Activated CD8-positive, alpha-beta T cell treated with anti-CD3 and anti-CD28 coated beads, Interleukin-2, amount 10 ng/mL, durations not matched to agents 7 days and 5 days (primary cell): ENCODE measurements around the gene RGS12. TPM values are rescaled to one million over a fixed set of nuclear protein-coding genes. Genes with fewer than 3 reads are reported as not detected.

Source experiments
- ATAC-seq: fragments of 150-1000 bp; cut with Tn5 transposase; one replicate; pipeline ENCODE4 v1.10.0; 2021; ENCODE audit warnings: moderate library complexity
- CTCF ChIA-PET: fragments of 350-600 bp; sonication (Branson Sonifier 250); formaldehyde crosslinking; loops from one replicate; lab custom pipeline; 2021; ENCODE audit warnings: antibody characterized with exemption; lab: Charles Lee
- POLR2A ChIA-PET: fragments of 350-600 bp; sonication (Branson Sonifier 250); formaldehyde crosslinking; loops from one replicate; lab custom pipeline; 2021; ENCODE audit warnings: antibody characterized with exemption; lab: Charles Lee
- DNase-seq: peaks from one replicate; pipeline ENCODE4 v3.0.0-alpha.2; 2020
- H3K27ac Mint-ChIP-seq: one replicate; pipeline ENCODE4 v1.8.0; 2021; ENCODE audit warnings: mild to moderate bottlenecking, mixed read lengths
- H3K27me3 Mint-ChIP-seq: one replicate; pipeline ENCODE4 v1.8.0; 2021; ENCODE audit warnings: low read depth, mixed read lengths
- H3K36me3 Mint-ChIP-seq: one replicate; pipeline ENCODE4 v1.8.0; 2021; ENCODE audit warnings: low read depth, mixed read lengths
- H3K4me1 Mint-ChIP-seq: one replicate; pipeline ENCODE4 v1.8.0; 2021; ENCODE audit warnings: low read depth, mixed read lengths
- H3K4me3 Mint-ChIP-seq: one replicate; pipeline ENCODE4 v1.8.0; 2021; ENCODE audit warnings: mild to moderate bottlenecking, mixed read lengths
- H3K9me3 Mint-ChIP-seq: one replicate; pipeline ENCODE4 v1.8.0; 2022; ENCODE audit warnings: mixed read lengths; ENCODE audit not compliant: insufficient read depth
- total RNA-seq, 2 experiments: library from RNA; stranded (reverse); gene quantifications; one replicate each; pipeline ENCODE4 v1.2.3, GENCODE V29; 2021

The RGS12 gene
- total RNA-seq, 2 experiments from 2014 or later = 4.7 to 8.3 TPM

- Mint-ChIP-seq H3K27ac (no peak within 1 kb of the TSS), H3K27me3 (no peaks in the 10 kb centered on the region), H3K36me3 (no peaks in the 10 kb centered on the region), H3K9me3 (no peaks in the 10 kb centered on the region), H3K4me3 (no peak within 1 kb of the TSS), H3K4me1 (peaks cover 2% of the 10 kb centered on the region)
- CTCF ChIA-PET = no interaction called here
- POLR2A ChIA-PET = no interaction called here
- ATAC-seq = no peak
- no peak for DNase-seq
Observed at GRCh38 chr4:3248811-3249661, 43.8 kb upstream of the RGS12 start, which contains the start of gene MSANTD1. Gene MSANTD1 (plus strand): TSS chr4:3249159. CDS start chr4:3249223, 64 bp downstream.

- H3K36me3 Mint-ChIP-seq = no peaks in the 10 kb centered on the region
- ATAC-seq (no peak), DNase-seq (no peak)
- no peak overlapping the region for H3K27ac Mint-ChIP-seq
- H3K27me3 Mint-ChIP-seq = no peaks in the 10 kb centered on the region
- no peaks in the 10 kb centered on the region for H3K9me3 Mint-ChIP-seq
- no peak overlapping the region for H3K4me3 Mint-ChIP-seq
- H3K4me1 Mint-ChIP-seq = peaks cover 2% of the 10 kb centered on the region
- ChIA-PET CTCF (no interaction called here), POLR2A (no interaction called here)
Observed at GRCh38 chr4:3249711-3250437, 42.9 kb upstream of the RGS12 start.

- Mint-ChIP-seq H3K4me1 (peaks cover 2% of the 10 kb centered on the region), H3K4me3 (no peak overlapping the region), H3K27ac (no peak overlapping the region), H3K36me3 (no peaks in the 10 kb centered on the region), H3K9me3 (no peaks in the 10 kb centered on the region), H3K27me3 (no peaks in the 10 kb centered on the region)
- no peak for DNase-seq
- ChIA-PET POLR2A (no interaction called here), CTCF (no interaction called here)
- no peak for ATAC-seq
Observed at GRCh38 chr4:3250438-3250955, 42.3 kb upstream of the RGS12 start.

GRCh38 chr4:3250956-3251690 lies 41.7 kb upstream of the RGS12 start:
- Mint-ChIP-seq H3K36me3 (no peaks in the 10 kb centered on the region), H3K27me3 (no peaks in the 10 kb centered on the region), H3K4me3 (no peak overlapping the region), H3K9me3 (no peaks in the 10 kb centered on the region), H3K4me1 (peaks cover under 1% of the 10 kb centered on the region), H3K27ac (no peak overlapping the region)
- ATAC-seq (peak; percentile 13), DNase-seq (no peak)
- ChIA-PET POLR2A (no interaction called here), CTCF (no interaction called here)

- POLR2A ChIA-PET = no interaction called here
- ATAC-seq = no peak
- Mint-ChIP-seq H3K4me3 (no peak overlapping the region), H3K9me3 (no peaks in the 10 kb centered on the region), H3K36me3 (no peaks in the 10 kb centered on the region), H3K27me3 (no peaks in the 10 kb centered on the region), H3K27ac (peak overlapping the region; percentile 11), H3K4me1 (no peaks in the 10 kb centered on the region)
- CTCF ChIA-PET = no interaction called here
- DNase-seq = no peak
Observed at GRCh38 chr4:3251691-3252479, 40.9 kb upstream of the RGS12 start.

- Mint-ChIP-seq H3K4me3 (no peak overlapping the region), H3K36me3 (no peaks in the 10 kb centered on the region), H3K27me3 (no peaks in the 10 kb centered on the region), H3K9me3 (no peaks in the 10 kb centered on the region), H3K27ac (no peak overlapping the region), H3K4me1 (no peaks in the 10 kb centered on the region)
- ChIA-PET POLR2A (no interaction called here), CTCF (no interaction called here)
- ATAC-seq = no peak
- no peak for DNase-seq
Observed at GRCh38 chr4:3252480-3252828, 40.4 kb upstream of the RGS12 start.

GRCh38 chr4:3252831-3253641 lies 39.8 kb upstream of the RGS12 start:
- ChIA-PET POLR2A (interaction anchor here (0.7 kb wide), 1 partner anchor 1541 kb away, joined by 3 read pairs; no protein-coding TSS in a partner anchor), CTCF (no interaction called here)
- no peak overlapping the region for H3K4me3 Mint-ChIP-seq
- ATAC-seq = no peak
- H3K36me3 Mint-ChIP-seq = no peaks in the 10 kb centered on the region
- no peak overlapping the region for H3K27ac Mint-ChIP-seq
- DNase-seq = no peak
- H3K27me3 Mint-ChIP-seq = no peaks in the 10 kb centered on the region
- no peaks in the 10 kb centered on the region for H3K4me1 Mint-ChIP-seq
- no peaks in the 10 kb centered on the region for H3K9me3 Mint-ChIP-seq

GRCh38 chr4:3253808-3254207 lies 39.0 kb upstream of the RGS12 start:
- Mint-ChIP-seq H3K4me1 (no peaks in the 10 kb centered on the region), H3K9me3 (no peaks in the 10 kb centered on the region), H3K36me3 (no peaks in the 10 kb centered on the region), H3K27me3 (no peaks in the 10 kb centered on the region), H3K27ac (no peak overlapping the region), H3K4me3 (no peak overlapping the region)
- CTCF ChIA-PET = no interaction called here
- ATAC-seq = no peak
- DNase-seq = no peak
- POLR2A ChIA-PET = interaction anchor here (0.7 kb wide), 1 partner anchor 1542 kb away, joined by 3 read pairs; no protein-coding TSS in a partner anchor

- ChIA-PET POLR2A (interaction anchor here (0.6 kb wide), 1 partner anchor 32 kb away, joined by 3 read pairs; no protein-coding TSS in a partner anchor), CTCF (no interaction called here)
- Mint-ChIP-seq H3K4me3 (no peak overlapping the region), H3K9me3 (no peaks in the 10 kb centered on the region), H3K4me1 (no peaks in the 10 kb centered on the region), H3K27me3 (no peaks in the 10 kb centered on the region), H3K36me3 (no peaks in the 10 kb centered on the region), H3K27ac (no peak overlapping the region)
- DNase-seq (no peak), ATAC-seq (no peak)
Observed at GRCh38 chr4:3254302-3255131, 38.3 kb upstream of the RGS12 start.

- H3K4me1 Mint-ChIP-seq = no peaks in the 10 kb centered on the region
- ChIA-PET CTCF (no interaction called here), POLR2A (no interaction called here)
- no peak overlapping the region for H3K4me3 Mint-ChIP-seq
- DNase-seq = no peak
- no peak overlapping the region for H3K27ac Mint-ChIP-seq
- H3K9me3 Mint-ChIP-seq = no peaks in the 10 kb centered on the region
- ATAC-seq = no peak
- no peaks in the 10 kb centered on the region for H3K36me3 Mint-ChIP-seq
- no peaks in the 10 kb centered on the region for H3K27me3 Mint-ChIP-seq
Observed at GRCh38 chr4:3255611-3256186, 37.1 kb upstream of the RGS12 start.
